HG03432 (cell line): ENCODE data around the gene MSRB1.

ENCODE experiments used
- ATAC-seq: cut with Tn5 transposase; IDR thresholded peaks from one replicate; pipeline ENCODE4 v1.9.1; 2021; ENCODE audit warnings: mild to moderate bottlenecking, moderate library complexity; ENCODE audit not compliant: unreplicated experiment

Gene MSRB1, protein sequence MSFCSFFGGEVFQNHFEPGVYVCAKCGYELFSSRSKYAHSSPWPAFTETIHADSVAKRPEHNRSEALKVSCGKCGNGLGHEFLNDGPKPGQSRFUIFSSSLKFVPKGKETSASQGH

DNA sequence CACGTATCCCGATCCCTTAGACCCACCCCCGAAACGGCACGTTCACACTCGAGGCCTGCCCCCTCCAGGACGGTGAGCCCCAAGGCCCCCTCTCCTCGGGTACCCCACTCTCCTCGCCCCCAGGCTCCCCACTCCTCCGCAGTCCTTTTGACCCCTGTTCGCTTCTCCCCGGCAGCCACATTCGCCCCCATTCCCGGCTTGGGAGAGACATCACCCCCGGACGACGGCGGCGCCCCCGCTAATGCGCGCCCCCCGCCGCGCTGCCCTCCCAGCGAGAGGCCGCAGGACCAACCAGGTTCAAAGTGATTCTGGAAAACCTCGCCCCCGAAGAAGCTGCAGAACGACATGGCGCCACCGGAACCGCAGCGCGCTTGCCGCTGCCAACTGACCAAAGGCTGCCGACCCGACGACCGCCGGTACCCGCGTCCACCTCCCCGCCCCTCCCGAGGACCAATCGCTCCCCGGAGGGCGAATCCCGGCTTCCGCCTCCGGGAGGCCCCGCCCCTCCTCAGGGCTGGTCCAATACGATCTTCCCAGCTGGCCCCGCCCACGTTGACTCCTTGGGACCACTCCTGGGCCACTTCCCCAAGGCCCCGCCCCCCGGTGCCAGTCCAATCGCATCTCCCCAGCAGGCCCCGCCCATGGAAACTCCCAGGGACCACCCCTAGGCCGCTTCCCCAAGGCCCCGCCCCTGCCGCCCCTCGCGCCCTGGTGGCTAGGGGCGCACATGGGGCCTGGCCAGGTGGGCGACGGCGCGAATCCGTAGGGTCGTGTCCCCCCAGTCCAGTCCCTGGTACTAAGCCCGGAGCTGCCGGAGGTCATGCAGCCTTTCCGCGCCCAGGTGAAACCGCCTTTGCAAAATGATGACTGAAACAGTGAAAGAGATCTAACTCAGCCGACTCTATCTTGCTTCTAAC is at the start of gene MSRB1:
TSS of gene MSRB1 (minus strand) at position 390 of the 917 bp plus-strand sequence. CDS start at position 347, 43 bp downstream.
- peak; percentile 92 for ATAC-seq

DNA sequence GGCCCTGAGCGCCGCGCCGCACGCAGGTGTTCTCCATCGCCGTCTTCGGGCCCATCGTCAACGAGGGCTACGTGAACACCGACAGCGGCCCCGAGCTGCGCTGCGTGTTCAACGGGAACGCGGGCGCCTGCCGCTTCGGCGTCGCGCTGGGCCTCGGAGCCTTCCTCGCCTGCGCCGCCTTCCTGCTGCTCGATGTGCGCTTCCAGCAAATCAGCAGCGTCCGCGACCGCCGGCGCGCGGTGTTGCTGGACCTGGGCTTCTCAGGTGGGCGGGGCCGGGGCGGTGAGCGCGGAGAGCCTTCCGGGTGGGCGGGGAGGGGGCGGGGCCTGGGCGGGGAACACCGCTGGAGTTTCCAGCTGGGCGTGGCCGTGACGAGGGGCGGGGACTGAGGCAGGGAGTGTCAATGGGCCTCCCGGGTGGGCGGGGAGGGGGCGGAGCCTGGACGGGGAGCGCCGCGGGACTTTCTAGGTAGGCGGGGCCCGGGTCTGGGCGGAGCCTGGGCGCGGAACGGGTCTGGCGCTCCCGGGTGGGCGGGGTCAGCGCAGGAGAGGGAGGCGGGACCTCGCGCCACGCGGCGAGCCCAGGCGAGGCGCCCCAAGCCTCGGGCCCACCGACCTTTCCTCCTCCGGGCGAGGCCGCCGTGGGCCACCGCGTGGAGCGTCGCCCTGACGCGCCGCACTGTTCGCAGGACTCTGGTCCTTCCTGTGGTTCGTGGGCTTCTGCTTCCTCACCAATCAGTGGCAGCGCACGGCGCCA is 49.1 kb upstream of the MSRB1 start:
- ATAC-seq = peak; percentile 48

DNA sequence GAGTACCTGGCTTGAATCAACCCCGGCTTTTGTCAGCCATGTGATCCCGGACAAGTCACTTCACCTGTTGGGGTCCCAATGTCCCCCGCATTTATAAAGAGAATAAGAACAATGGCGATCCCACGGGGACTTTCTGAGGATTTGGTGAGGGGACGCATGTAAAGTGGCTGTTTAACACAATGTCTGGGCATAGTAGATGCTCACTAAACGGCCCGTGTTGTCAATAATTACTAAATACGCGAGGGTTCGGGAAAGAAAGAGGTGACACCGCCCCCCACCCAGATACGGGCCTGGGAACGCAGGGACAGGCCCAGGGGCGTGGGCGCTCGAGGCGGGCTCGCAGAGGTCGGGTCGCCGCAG is 48.6 kb upstream of the MSRB1 start:
- no peak for ATAC-seq

DNA sequence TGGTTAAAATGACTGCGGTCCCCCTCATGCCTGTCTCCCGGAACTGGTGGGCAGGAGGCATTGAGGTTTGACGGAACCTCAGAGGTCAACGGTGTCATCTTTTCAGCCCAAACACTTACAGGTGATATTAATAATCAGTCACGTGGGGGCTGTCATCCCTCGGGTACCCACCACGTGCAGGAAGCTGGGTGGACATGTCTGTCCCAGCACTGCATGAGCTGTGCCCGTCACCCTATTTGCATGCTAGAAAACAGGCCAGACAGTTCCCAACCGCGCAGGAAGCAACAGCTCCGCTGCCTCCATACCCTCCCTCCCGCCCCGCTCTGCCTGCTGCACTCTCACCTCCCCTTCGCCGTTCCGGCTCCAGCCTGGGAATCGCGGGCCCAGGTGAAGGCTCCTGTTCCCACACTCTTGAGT is 48.1 kb upstream of the MSRB1 start:
- peak; percentile 35 for ATAC-seq

DNA sequence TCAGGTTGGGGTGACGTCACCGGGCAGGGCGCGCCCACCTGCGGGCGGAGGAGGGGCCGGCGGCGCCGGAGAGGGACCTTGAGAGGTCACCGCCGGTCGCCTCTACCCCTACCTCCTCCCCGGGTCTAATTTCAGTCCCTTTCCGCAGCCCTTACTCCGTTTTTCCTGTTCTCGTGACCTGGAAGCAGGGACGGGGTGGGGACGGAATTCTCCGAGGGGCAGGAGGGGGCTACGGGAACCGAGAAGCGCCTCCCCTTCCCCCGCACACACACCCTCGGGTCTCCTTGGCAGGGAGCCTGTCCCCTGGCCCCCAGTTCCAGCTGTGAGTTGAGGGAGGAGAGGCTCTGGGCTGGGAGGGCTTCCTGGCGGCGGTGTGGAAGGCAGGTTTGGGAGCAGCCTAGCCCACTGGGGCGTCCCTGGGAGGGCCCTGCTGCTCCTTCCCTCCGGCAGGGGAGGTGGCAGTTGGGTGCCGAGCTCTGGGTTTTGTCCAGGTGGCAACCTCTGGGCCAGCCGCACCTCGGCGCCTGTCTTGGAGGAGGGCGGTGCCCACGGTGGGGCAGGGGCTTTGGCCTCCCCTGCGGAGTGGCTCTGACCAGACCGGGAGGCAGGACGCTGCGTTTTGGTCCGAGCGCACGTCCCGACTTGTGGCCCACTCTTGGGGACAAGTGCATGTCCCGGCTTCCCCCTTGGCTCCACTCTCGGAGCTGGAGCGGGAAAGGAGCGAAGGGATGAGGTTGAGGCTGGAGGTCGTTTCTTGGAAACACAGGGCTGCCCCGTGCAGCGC is 47.5 kb upstream of the MSRB1 start:
- no peak for ATAC-seq

DNA sequence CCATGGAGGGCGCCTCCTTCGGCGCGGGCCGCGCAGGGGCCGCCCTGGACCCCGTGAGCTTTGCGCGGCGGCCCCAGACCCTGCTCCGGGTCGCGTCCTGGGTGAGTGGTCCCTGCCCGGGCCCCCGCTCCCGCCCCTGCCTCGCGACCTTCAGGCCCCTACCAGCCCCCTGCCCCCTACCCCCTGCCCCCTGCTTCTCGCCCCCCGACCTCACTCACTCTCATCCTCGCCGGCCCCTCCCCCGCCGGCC is 47.0 kb upstream of the MSRB1 start:
- ATAC-seq = no peak

DNA sequence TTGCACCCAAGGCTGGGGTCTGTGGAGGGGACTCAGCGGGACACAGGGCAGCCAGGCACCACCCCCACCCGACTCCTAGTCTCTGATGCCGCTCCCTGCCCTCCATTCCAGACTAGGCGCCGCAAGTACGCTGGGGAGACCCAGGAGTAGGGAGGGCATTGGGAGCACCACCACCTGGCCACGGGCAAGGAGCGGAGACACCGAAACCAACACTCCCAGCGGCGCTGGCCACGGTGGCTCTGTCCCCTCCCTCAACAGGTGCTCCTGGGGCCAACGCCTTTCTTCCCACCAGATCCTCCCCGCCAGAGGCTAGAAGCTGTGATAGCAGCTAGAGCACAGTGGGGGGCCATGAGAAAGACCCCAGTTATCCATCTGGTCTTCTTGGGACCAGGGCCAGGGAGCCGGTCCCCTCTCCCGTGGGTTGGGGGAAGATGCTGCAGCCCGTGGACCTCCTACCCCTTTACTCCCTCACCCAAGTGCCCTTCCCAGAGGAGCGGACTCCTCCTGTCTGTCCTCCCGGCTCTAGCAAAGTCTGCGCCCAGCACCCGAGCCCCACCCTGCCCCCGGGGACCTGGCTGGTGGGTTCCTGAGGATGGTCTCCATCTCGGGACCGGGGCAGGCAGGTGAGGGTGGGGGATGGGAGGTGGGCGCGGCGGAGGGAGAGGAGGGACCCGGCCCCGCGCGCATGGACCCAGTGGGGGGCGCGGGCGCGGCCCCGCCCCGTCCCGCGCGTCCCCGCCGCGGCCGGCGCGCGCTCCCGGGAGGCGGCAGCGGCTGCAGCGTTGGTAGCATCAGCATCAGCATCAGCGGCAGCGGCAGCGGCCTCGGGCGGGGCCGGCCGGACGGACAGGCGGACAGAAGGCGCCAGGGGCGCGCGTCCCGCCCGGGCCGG is 46.5 kb upstream of the MSRB1 start, which contains the start of gene SYNGR3:
TSS of gene SYNGR3 (plus strand) at position 762 of the 892 bp plus-strand sequence. CDS start 133 bp downstream, outside the sequence.
- ATAC-seq = no peak

DNA sequence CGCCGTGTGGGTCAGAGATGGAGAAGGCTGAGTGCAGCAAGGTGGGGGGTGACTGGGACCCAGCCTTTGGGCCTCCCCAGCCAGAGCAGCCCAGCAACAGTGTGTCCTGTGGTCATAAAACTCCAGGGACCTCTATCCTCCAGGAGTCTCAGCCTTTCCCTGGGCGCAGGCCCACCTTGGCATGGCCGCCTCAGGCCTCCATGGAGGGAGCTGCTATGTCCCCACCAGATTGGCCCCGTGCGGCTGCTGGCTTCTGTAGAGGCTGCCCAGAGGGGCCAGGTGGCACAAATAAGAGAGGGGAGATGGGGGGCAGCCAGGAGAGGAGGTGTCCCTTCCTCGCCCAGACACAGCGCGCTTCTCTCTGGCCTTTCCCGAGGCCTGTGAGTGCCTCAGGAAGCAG is 44.2 kb upstream of the MSRB1 start:
- no peak for ATAC-seq

DNA sequence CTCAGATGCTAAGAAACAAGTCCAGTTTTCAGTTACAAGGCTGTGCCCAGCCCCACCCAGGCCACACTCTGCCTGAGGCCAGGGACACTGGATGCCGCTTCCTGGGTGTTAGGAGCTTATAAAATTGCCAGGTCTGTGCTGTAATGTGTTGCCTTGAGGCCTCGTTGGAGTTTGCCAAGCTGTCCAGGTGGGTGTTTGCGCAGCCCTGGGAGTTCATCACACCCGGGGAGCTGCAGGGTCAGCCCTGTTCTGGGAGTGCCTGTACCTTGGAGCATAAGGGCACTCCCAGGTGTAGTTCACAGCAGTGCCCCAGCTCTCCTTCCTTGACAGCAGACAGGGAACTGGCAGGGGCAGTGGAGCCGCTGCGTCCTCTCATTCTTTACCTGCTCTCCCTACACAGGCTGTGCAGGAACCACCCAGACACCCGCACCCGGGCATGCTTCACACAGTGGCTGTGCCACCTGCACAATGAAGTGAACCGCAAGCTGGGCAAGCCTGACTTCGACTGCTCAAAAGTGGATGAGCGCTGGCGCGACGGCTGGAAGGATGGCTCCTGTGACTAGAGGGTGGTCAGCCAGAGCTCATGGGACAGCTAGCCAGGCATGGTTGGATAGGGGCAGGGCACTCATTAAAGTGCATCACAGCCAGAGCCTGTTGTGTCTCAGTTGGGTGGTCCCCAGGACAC is 42.6 kb upstream of the MSRB1 start:
- ATAC-seq = no peak

DNA sequence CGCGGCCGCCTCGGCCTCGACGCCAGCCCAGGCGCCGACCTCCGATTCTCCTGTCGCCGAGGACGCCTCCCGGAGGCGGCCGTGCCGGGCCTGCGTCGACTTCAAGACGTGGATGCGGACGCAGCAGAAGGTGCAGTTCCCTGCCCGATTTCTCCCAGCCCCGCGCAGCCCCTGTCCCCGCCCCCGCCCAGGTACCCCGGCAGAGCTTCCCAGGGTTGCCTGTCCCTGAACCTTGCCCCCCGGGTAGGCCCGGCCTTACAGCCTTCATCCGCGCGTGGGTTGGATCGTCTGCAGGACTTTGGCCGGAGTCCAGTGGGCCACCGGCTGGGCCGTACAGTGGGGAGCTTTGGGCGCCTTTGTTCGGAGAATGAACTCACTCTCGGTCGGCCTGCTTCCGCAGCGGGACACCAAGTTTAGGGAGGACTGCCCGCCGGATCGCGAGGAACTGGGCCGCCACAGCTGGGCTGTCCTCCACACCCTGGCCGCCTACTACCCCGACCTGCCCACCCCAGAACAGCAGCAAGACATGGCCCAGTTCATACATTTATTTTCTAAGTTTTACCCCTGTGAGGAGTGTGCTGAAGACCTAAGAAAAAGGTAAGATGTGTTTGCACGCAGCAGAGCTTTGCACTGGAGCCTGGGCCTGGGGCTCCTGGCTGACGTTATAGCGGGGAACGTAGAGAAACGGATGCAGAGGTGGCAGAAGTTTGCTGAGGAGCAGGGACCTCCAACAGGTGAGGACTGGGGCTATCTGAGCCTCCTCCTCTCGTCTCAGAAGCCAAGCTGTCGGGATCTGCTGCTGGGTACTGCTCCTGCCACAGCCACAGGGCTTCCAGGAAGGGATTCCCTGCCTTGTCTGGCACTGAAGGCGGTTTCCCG is 41.6 kb upstream of the MSRB1 start:
- ATAC-seq = peak; percentile 5

DNA sequence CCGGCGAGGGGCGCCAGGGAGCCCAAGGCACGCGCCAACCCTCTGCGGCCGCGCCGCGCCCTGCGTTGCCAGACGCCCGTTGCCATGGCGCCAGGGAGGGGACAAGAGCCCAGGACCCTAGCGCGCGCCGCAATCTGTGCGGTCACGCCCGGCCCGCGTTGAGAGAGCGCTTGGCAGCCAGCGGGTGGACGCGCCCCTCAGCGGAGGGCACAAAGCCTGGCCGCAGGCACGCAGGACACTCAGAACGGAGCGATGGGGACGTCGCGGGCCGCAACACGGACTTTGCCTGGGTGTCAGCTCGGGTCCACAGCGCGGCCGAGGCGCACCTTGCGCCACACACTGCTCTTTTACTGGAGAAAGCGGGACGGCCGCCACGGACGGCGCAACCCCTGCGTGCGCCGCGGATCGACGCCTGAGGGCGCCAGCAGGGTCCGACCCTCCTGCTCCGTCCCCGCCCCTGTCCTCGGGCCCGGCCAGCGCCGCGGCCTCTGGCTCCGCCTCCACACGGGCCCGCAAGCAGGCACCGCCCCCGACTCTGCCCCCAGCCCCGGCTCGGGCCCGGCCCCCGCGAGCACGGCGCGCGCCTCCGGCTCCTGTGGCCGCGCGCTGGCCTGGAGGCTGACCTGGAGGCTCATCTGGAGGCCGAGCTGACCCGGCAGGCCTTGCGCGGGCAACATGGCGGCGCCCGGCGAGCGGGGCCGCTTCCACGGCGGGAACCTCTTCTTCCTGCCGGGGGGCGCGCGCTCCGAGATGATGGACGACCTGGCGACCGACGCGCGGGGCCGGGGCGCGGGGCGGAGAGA is 40.7 kb upstream of the MSRB1 start, which contains the start of gene GFER:
TSS of gene GFER (plus strand) at position 650 of the 803 bp plus-strand sequence. CDS start at position 676, 26 bp downstream.
- peak; percentile 78 for ATAC-seq

DNA sequence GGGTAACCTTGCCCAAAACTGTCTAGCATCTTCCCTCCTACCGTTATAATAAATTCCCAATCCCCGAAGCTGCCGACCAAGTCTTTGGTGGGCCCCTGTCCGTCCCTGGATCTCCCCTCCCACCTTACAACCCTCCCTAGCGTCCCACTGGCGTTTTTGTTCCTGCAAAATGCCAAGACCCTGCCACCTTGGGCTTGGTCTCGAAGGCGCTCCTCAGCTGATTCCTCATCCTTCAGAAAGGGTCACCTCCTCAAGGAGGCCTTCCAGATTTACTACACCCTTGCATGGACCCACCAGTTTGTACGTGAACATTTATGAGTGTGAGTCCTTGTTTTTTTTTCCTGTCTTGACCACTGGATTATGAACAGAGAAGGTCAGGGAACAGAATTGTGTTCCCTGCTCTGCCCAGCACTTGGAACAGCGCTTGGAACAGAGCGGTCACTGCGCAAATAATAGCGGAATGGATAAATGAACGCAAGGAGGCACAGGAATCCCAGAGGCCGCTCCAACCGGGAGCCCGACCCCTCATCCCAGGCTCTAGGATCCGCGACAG is 40.1 kb upstream of the MSRB1 start:
- no peak for ATAC-seq

DNA sequence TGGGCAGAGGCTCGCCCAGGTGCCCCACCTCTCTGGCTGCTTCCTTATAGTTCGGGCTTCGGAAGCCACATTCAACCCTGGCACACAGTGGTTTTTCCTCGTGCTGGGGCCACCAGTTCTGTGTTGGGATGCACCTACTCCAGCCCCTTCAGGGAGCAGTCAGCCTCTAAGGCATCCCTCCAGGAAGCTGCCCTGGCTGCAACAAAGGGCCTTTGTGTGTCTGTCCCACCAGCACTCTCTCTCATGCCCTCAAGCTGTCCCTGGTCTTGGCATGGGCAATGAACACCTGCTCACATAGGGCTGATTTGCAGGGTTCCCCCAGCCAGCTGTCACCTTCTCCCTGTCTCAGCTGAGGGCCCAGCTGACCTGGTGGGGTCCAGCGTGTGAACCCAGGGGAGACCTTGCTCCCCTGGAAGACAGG is 39.0 kb upstream of the MSRB1 start:
- ATAC-seq = no peak

DNA sequence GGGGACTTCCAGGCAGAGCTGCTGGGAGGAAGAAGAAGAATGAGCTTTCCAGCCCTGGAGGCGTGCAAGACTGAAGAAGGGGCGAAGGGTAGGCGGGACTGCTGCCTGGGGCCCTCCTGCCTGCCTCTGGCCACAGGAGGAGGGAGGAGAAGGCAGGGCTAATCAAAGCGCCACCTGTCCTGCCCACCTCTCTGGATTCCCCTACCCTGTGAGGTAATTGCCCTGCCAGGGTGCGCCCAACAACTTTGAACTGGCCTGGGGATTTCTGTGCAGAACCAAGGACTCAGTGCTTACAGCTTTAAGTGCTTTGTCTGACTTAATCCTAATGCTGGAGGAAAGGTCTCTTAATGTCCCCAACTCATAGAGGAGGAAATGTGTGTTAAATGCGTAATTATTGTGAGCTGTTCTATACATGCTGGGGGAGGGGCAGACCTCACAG is 38.4 kb upstream of the MSRB1 start, which contains the start of gene NOXO1:
TSS of gene NOXO1 (minus strand) at position 72 of the 439 bp plus-strand sequence. CDS start 290 bp downstream, outside the sequence.
- ATAC-seq = no peak

DNA sequence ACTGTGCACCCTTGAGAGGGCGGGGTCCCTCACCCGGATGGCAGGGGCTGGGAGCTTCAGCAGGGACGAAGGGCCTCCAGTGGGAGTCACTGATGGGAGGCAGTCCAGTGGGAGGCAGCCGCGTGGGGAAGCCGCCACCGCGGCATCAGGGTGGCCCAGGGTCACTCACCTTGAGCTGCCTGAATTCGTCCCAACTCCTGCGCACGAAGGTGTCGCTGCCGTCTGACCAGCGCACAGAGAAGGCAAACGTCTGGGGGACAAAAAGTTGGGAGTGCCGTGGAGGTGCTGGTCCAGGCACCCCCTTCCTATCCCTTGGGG is 37.7 kb upstream of the MSRB1 start:
- no peak for ATAC-seq

DNA sequence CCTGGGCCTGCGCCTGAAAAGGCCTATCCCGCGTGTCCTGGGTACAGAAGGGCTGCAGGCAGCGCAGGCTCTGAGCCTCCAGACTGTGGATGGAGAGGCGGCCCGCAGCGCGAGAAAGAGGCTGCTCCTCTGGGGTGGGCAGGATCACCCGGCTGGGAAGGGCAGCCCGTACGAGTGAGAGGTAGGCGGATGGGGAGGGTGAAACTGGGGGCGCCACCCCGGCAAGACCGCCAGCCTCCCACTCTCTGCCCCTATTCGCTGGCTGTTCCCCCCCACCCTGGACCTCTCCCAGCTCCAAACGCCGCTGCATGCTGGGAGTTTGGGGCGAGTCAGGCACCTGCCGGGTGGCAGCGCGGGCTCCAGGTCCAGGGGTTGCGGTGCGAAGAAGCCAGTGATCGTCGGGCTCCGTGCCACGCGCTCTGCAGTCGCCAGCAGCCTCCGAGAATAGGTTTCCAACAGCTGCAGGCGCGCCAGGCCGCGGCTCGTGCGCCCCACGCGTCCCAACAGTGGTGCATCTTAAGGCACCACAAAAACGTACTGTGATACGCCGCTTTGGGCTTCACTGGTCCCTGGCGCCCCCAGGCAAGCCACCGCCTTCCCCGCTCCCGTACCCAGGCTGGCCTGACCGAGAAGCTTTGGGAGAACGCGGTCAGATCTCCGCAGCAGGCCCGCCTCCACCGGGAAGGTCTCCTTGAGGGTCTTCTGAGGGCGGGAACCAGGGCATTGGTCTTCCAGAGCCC is 37.2 kb upstream of the MSRB1 start:
- no peak for ATAC-seq
